HepG2 (cell line): Measurements from ENCODE around the gene ORMDL3. TPM values are rescaled to one million over a fixed set of nuclear protein-coding genes. Genes with fewer than 3 reads are reported as not detected.

Source experiments
- AFF4 ChIP-seq: sonication (generic); formaldehyde crosslinking; IDR thresholded peaks from 2 replicates; pipeline ENCODE4 v1.4.0; 2020; ENCODE audit warnings: missing genetic modification reagents
- AHR ChIP-seq: IDR thresholded peaks from 2 replicates; pipeline ENCODE4 v1.6.1; 2018; ENCODE audit warnings: missing genetic modification reagents, missing compliant biosample characterization
- CREB1 ChIP-seq, 2 experiments: fragments of 450-650 bp in 1 of 2; IDR thresholded peaks; 2 replicates each; pipeline ENCODE4 v1.6.1; 2016 to 2017; ENCODE audit warnings: control low read depth in 1 of 2, mild to moderate bottlenecking in 1 of 2, missing compliant biosample characterization in 1 of 2, missing genetic modification characterization in 1 of 2
- HCFC1 ChIP-seq: fragments of 150-350 bp; IDR thresholded peaks from 2 replicates; pipeline ENCODE4 v1.6.1; 2014; ENCODE audit warnings: low read depth, low read length
- HOXA9 ChIP-seq: sonication (generic); formaldehyde crosslinking; IDR thresholded peaks from 2 replicates; pipeline ENCODE4 v1.8.1; 2022; ENCODE audit warnings: missing genetic modification reagents, mild to moderate bottlenecking, moderate library complexity, borderline replicate concordance
- MYNN ChIP-seq: sonication (generic); formaldehyde crosslinking; IDR thresholded peaks from 2 replicates; pipeline ENCODE4 v1.4.0; 2020; ENCODE audit warnings: mild to moderate bottlenecking, low read depth, missing genetic modification reagents
- NFE2 ChIP-seq: sonication (generic); formaldehyde crosslinking; IDR thresholded peaks from 2 replicates; pipeline ENCODE4 v1.4.0; 2020; ENCODE audit warnings: missing genetic modification reagents
- PAF1 ChIP-seq: IDR thresholded peaks from 2 replicates; pipeline ENCODE4 v1.6.1; 2016; ENCODE audit warnings: missing genetic modification reagents, missing compliant biosample characterization
- PATZ1 ChIP-seq: sonication (generic); formaldehyde crosslinking; IDR thresholded peaks from 2 replicates; pipeline ENCODE4 v1.4.0; 2020; ENCODE audit warnings: missing genetic modification reagents
- PBX2 ChIP-seq: IDR thresholded peaks from 2 replicates; pipeline ENCODE4 v1.6.1; 2016; ENCODE audit warnings: control low read depth
- POLR2AphosphoS2 ChIP-seq: IDR thresholded peaks from 2 replicates; pipeline ENCODE4 v1.6.1; 2011; ENCODE audit warnings: low read depth, low read length, improper control_type of control experiment
- SMAD1 ChIP-seq: sonication (generic); formaldehyde crosslinking; IDR thresholded peaks from 2 replicates; pipeline ENCODE4 v1.4.0; 2020; ENCODE audit warnings: missing genetic modification reagents, low read depth, mild to moderate bottlenecking, borderline replicate concordance
- SMYD3 ChIP-seq: sonication (generic); formaldehyde crosslinking; IDR thresholded peaks from 2 replicates; pipeline ENCODE4 v1.8.1; 2023; ENCODE audit warnings: mild to moderate bottlenecking, missing genetic modification reagents
- TEF ChIP-seq: sonication (generic); formaldehyde crosslinking; IDR thresholded peaks from 2 replicates; pipeline ENCODE4 v1.5.0; 2020; ENCODE audit warnings: missing genetic modification reagents
- TSC22D2 ChIP-seq: sonication (generic); formaldehyde crosslinking; IDR thresholded peaks from 2 replicates; pipeline ENCODE4 v1.5.1; 2020; ENCODE audit warnings: missing genetic modification reagents, mild to moderate bottlenecking, borderline replicate concordance
- ZBTB1 ChIP-seq: sonication (generic); formaldehyde crosslinking; IDR thresholded peaks from 2 replicates; pipeline ENCODE4 v1.4.0; 2020; ENCODE audit warnings: missing genetic modification reagents, borderline replicate concordance
- ZBTB38 ChIP-seq: sonication (generic); formaldehyde crosslinking; IDR thresholded peaks from 2 replicates; pipeline ENCODE4 v1.5.1; 2020; ENCODE audit warnings: mild to moderate bottlenecking, missing genetic modification reagents
- ZHX1 ChIP-seq: sonication (generic); formaldehyde crosslinking; IDR thresholded peaks from 2 replicates; pipeline ENCODE4 v1.8.1; 2022; ENCODE audit warnings: low read depth, mild to moderate bottlenecking, missing genetic modification reagents
- ZNF121 ChIP-seq: sonication (generic); formaldehyde crosslinking; IDR thresholded peaks from 2 replicates; pipeline ENCODE4 v1.5.0; 2020; ENCODE audit warnings: mild to moderate bottlenecking, missing genetic modification reagents
- ZNF790 ChIP-seq: sonication (generic); formaldehyde crosslinking; IDR thresholded peaks from 2 replicates; pipeline ENCODE4 v1.8.0; 2022; ENCODE audit warnings: missing genetic modification reagents, mild to moderate bottlenecking, borderline replicate concordance
- polyA plus RNA-seq, 8 experiments: library from polyadenylated mRNA; depleted of rRNA in 3 of 8; stranded (reverse) in 7 of 8; unstranded in 1 of 8; fragments of >200 nt; fragmentation: Illumina TruSeq in 4 of 8; extraction: Trizol in 4 of 8; gene quantifications; 2 replicates each; pipeline versions ENCODE4 v1.2.1 to v1.2.3, GENCODE V29; 2011 to 2016; ENCODE audit warnings: low read depth in 4 of 8, missing spikeins in 1 of 8, mixed read lengths in 1 of 8; ENCODE audit not compliant: insufficient read depth in 1 of 8
- total RNA-seq, 5 experiments: library from RNA; depleted of rRNA; stranded (reverse); fragments of >200 nt; fragmentation: Illumina TruSeq; extraction: Trizol; gene quantifications; 2 replicates each; pipeline ENCODE4 v1.2.3, GENCODE V29; 2016; ENCODE audit warnings: low read depth in 1 of 5

ORMDL3 gene
- total and polyA plus RNA-seq, 2 of the 13 experiments (the other 11 are each of a cell fraction or from before 2014, with no cell fraction given) = 181 to 384 TPM

GRCh38 chr17:39926588-39927100, 757 bp downstream of the ORMDL3 start (continued):
- TF ChIP-seq NFE2 (CRISPR knock-in tag) (no peak), AFF4 (no peak), MYNN (CRISPR knock-in tag) (no peak), HCFC1 (no peak), AHR (0 out of 2 replicates have a peak, but pooled peaks have one; percentile 22), ZNF121 (CRISPR knock-in tag) (no peak), HOXA9 (no peak), ZBTB38 (0 out of 2 replicates have a peak, but pooled peaks have one; percentile 34), ZHX1 (CRISPR knock-in tag) (no peak), PATZ1 (CRISPR knock-in tag) (peak; percentile 90), PBX2 (CRISPR knock-in tag) (0 out of 2 replicates have a peak, but pooled peaks have one; percentile 13), TSC22D2 (CRISPR knock-in tag) (no peak; the same call in 1 of the 2 replicates), CREB1 (IDR thresholded peaks at IDR 0.05) (no peak), CREB1 (CRISPR knock-in tag; IDR thresholded peaks at IDR 0.05) (no peak), PAF1 (CRISPR knock-in tag) (no peak), POLR2AphosphoS2 (no peak), ZNF790 (no peak), SMYD3 (CRISPR knock-in tag) (no peak; the same call in 1 of the 2 replicates), SMAD1 (CRISPR knock-in tag) (0 out of 2 replicates have a peak, but pooled peaks have one; percentile 20), TEF (CRISPR knock-in tag) (peak; percentile 72; the same call in 1 of the 2 replicates), ZBTB1 (CRISPR knock-in tag) (no peak)
